GM18502 (cell line): ENCODE results near the gene RNF207.

Source experiments
- ATAC-seq: cut with Tn5 transposase; IDR thresholded peaks from one replicate; pipeline ENCODE4 v1.9.1; 2021; ENCODE audit warnings: mild to moderate bottlenecking; ENCODE audit not compliant: unreplicated experiment, poor library complexity

Gene RNF207

GRCh38 chr1:6246497-6247467 lies 40.9 kb downstream of the RNF207 start:
- ATAC-seq: no peak

GRCh38 chr1:6247651-6248050 lies 41.7 kb downstream of the RNF207 start:
- ATAC-seq: no peak

- no peak for ATAC-seq
Observed at GRCh38 chr1:6248161-6248776, 42.4 kb downstream of the RNF207 start.

- ATAC-seq: no peak
Observed at GRCh38 chr1:6248932-6249738, 43.2 kb downstream of the RNF207 start.

GRCh38 chr1:6249739-6250689 lies 44.1 kb downstream of the RNF207 start:
- no peak for ATAC-seq

GRCh38 chr1:6251233-6251632 lies 45.3 kb downstream of the RNF207 start:
- ATAC-seq: no peak

- ATAC-seq: no peak
Observed at GRCh38 chr1:6251681-6252373, 45.9 kb downstream of the RNF207 start.

GRCh38 chr1:6252374-6252710 lies 46.4 kb downstream of the RNF207 start:
- no peak for ATAC-seq

- ATAC-seq: no peak
Observed at GRCh38 chr1:6253380-6253779, 47.5 kb downstream of the RNF207 start.

GRCh38 chr1:6254691-6255090 lies 48.8 kb downstream of the RNF207 start:
- ATAC-seq: no peak

- ATAC-seq: no peak
Observed at GRCh38 chr1:6256645-6257044, 50.7 kb downstream of the RNF207 start.

- no peak for ATAC-seq
Observed at GRCh38 chr1:6257541-6258069, 51.7 kb downstream of the RNF207 start.

- ATAC-seq: no peak
Observed at GRCh38 chr1:6258675-6259074, 52.8 kb downstream of the RNF207 start.

GRCh38 chr1:6259491-6260362 lies 53.8 kb downstream of the RNF207 start:
- ATAC-seq: peak; percentile 57

GRCh38 chr1:6260433-6260934 lies 54.6 kb downstream of the RNF207 start:
- no peak for ATAC-seq

- ATAC-seq: no peak
Observed at GRCh38 chr1:6260961-6261614, 55.2 kb downstream of the RNF207 start, which contains the start of gene GPR153. TSS of gene GPR153 (minus strand) at chr1:6261098. CDS start at chr1:6254905, 6,193 bp downstream.

- ATAC-seq: no peak
Observed at GRCh38 chr1:6261615-6261995, 55.7 kb downstream of the RNF207 start.
